Spleen (tissue), 11 donors: ENCODE measurements around the gene BANP. TPM values are rescaled to one million over a fixed set of nuclear protein-coding genes. Genes with fewer than 3 reads are reported as not detected.

Source experiments
- DNase-seq: peaks from one replicate; pipeline ENCODE4 v3.0.0-alpha.2; 2020
- H3K27ac ChIP-seq, 8 donors: fragments of 200-600 bp; sonication (generic) in 7 of 8; 1 replicate in 4 of 8; 2 replicates in 4 of 8; pipeline versions ENCODE4 v1.5.0 to v1.8.0; 2016 to 2021; ENCODE audit warnings: inconsistent platforms in 4 of 8, mild to moderate bottlenecking in 4 of 8, moderate library complexity in 1 of 8
- H3K27me3 ChIP-seq, 7 donors: fragments of 200-600 bp; sonication (generic) in 6 of 7; replicated peaks in 1 of 7; 1 replicate in 4 of 7; 2 replicates in 3 of 7; pipeline versions ENCODE4 v1.5.0 to v1.8.0; 2016 to 2021; ENCODE audit warnings: inconsistent platforms in 3 of 7, mild to moderate bottlenecking in 1 of 7
- H3K36me3 ChIP-seq, 6 donors: fragments of 200-600 bp; sonication (generic) in 5 of 6; 1 replicate in 4 of 6; 2 replicates in 2 of 6; pipeline versions ENCODE4 v1.5.0 to v1.8.0; 2016 to 2021; ENCODE audit warnings: inconsistent platforms in 2 of 6
- H3K4me1 ChIP-seq, 6 donors: fragments of 200-600 bp; sonication (generic) in 5 of 6; 1 replicate in 3 of 6; 2 replicates in 3 of 6; pipeline versions ENCODE4 v1.5.0 to v1.8.0; 2016 to 2021; ENCODE audit warnings: inconsistent platforms in 3 of 6
- H3K4me3 ChIP-seq, 8 donors: fragments of 200-600 bp; sonication (generic) in 7 of 8; 1 replicate in 4 of 8; 2 replicates in 4 of 8; pipeline versions ENCODE4 v1.5.0 to v1.8.0; 2016 to 2021; ENCODE audit warnings: inconsistent platforms in 4 of 8, mild to moderate bottlenecking in 4 of 8, moderate library complexity in 2 of 8
- H3K9me3 ChIP-seq, 8 donors: fragments of 200-600 bp; sonication (generic) in 7 of 8; 1 replicate in 4 of 8; 2 replicates in 4 of 8; pipeline versions ENCODE4 v1.5.0 to v1.8.0; 2016 to 2021; ENCODE audit warnings: inconsistent platforms in 4 of 8
- CTCF ChIP-seq, 11 experiments: fragments of 200-600 bp in 7 of 11; fragments of 450-650 bp in 4 of 11; sonication (generic) in 4 of 11; IDR thresholded peaks in 8 of 11; conservative IDR thresholded peaks in 3 of 11; 1 replicate in 7 of 11; 2 replicates in 4 of 11; pipeline versions ENCODE4 v1.4.0 to v1.8.0; 2016 to 2021; ENCODE audit warnings: antibody characterized with exemption in 11 of 11, inconsistent platforms in 4 of 11, mild to moderate bottlenecking in 1 of 11
- POLR2A ChIP-seq, 3 donors: fragments of 450-650 bp; IDR thresholded peaks; one replicate each; pipeline ENCODE4 v1.5.1; 2017; ENCODE audit warnings: antibody characterized with exemption in 3 of 3, mild to moderate bottlenecking in 1 of 3
- POLR2AphosphoS5 ChIP-seq, 3 donors: sonication (generic); formaldehyde crosslinking; IDR thresholded peaks; one replicate each; pipeline ENCODE4 v1.5.1; 2017; ENCODE audit warnings: antibody characterized with exemption in 3 of 3
- WGBS, 5 donors: extraction: QIAGEN DNeasy Blood & Tissue Kit in 3 of 5; methylation state at CpG; one replicate each; pipeline versions ENCODE4 v1.1.5 to v1.1.7; 2013 to 2018; 5-methylcytosine and 5-hydroxymethylcytosine counted together
- intact Hi-C: fragments of 100-400 bp; cut with DNase I; formaldehyde crosslinking; loops from one replicate; pipeline ENCODE4 v1.15.0; 2023; ENCODE audit warnings: low total_unique reads
- polyA plus RNA-seq, 3 donors: library from polyadenylated mRNA; stranded (reverse); fragments of 200-250 nt; gene quantifications; one replicate each; pipeline ENCODE4 v1.2.1, GENCODE V29; 2013
- total RNA-seq, 7 donors: library from RNA; depleted of rRNA in 3 of 7; stranded (reverse); fragments of >200 nt in 3 of 7; fragmentation: NEBNext Ultra II Directional in 4 of 7; extraction: Animal tissue kit (Norgen Biotek cat#: 25700) in 4 of 7; gene quantifications; one replicate each; pipeline versions ENCODE4 v1.1.0 to v1.2.1, GENCODE V29; 2016 to 2021
- donor health status: healthy with polysubstance abuse.
- donor health status: DM: no; HTN: no; CAD: no; lungs with moderate emphysema.
- donor health status: DM: no; HTN: no; CAD: no.
- donor health status: Bipolar disorder and iron deficiency.
- donor health status: healthy.
- donor health status: DM: no; HTN: no; CAD: no.
- donor health status: DM: yes; HTN: yes; CAD: no.

Gene BANP
- total and polyA plus RNA-seq, 10 donors: 15.9 to 57.1 (median 42.7) TPM

DNA sequence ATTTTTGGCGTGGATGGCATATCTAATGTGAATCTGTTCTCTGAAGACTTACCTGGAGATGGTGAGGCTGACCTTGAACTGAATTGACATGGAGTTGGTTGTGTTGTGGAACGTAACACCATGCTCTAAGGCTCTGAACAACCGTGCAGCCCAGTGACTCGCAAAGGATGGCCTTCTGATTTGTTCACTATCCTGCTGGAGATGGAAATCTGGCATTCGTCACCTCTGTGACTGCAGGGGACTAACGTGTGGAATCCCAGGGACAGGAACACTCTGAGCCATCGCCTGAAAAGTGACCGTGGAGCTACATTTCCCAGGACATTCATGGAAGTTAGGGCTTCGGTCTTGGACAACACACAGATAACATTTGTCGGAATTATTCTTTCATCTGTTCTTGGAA, 61.1 kb downstream of the BANP start:
- no peak overlapping the region for H3K4me3 ChIP-seq
- no peaks in the 10 kb centered on the region for H3K27me3 ChIP-seq
- no peak for DNase-seq
- intact Hi-C loops: no loop called here
- no peak for TF ChIP-seq CTCF (IDR thresholded peaks at IDR 0.05 in 8 of 11, conservative IDR thresholded peaks at IDR 0.05 in 3 of 11)
- no peak for TF ChIP-seq POLR2A (IDR thresholded peaks at IDR 0.05)
- no peak for TF ChIP-seq POLR2AphosphoS5 (IDR thresholded peaks at IDR 0.05)
- WGBS, 5 donors: 89 to 96% (median 95%) methylated on average over 10 of the region's 10 CpGs
- no peaks in the 10 kb centered on the region for H3K9me3 ChIP-seq
- H3K4me1 ChIP-seq: peaks cover 0 to 9% (median 0%) of the 10 kb centered on the region in 6 donors
- peaks cover 0 to 92% (median 24%) of the 10 kb centered on the region in 6 donors for H3K36me3 ChIP-seq
- no peak overlapping the region for H3K27ac ChIP-seq

DNA sequence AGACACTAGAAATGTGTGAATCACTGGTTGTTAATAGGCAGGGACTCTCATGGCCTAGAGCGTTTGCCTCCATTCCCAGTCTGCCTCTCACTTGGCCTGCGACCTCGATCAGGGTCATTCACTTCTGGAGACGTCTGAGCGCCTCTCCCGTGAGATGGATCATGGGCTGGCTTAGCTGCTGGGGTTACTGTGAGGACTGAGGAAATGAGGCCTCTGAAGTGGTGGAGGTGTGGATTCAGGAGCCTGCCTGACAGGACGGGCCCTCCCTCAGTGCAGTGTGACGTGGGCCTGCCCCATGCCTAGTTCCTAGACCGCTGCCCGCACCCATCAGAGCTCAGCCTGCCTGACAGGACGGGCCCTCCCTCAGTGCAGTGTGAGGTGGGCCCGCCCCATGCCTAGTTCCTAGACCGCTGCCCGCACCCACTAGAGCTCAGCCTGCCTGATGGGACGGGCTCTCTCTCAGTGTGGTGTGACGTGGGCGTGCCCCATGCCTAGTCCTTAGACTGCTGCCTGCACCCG, 61.9 kb downstream of the BANP start:
- TF ChIP-seq POLR2AphosphoS5 (IDR thresholded peaks at IDR 0.05) (peak in 1 of 3 donors; percentile 18), CTCF (IDR thresholded peaks at IDR 0.05 in 8 of 11, conservative IDR thresholded peaks at IDR 0.05 in 3 of 11) (no peak)

DNA sequence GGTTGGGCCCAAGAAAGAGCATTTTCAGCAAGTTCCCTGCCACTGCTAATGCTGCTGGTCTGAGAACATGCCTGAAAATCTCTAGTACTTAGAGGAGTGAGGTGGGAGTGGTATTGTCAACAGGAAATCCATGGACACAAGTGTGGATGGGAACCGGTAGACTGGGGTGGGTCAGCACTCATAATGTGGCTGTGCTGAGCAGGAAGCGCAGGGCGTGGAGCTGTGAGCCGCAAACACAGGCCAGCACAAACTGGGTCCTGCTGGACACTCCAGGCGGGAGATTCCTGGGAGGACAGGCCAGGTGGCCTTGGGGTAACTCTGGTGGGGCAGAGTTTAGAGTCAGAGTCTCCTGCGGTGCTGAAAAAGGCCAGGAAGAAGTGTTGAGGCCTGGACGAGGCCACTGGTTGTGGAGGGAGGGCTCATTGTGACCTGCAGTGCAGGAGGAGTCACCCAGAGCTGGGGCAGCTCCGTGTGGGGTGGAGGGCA, 62.6 kb downstream of the BANP start:
- peaks cover 0 to 6% (median 0%) of the 10 kb centered on the region in 6 donors for H3K4me1 ChIP-seq

More for the DNA sequence above, 61.9 kb downstream of the BANP start:
- H3K27ac ChIP-seq: no peak overlapping the region
- peaks cover 0 to 9% (median 0%) of the 10 kb centered on the region in 6 donors for H3K4me1 ChIP-seq
- no peaks in the 10 kb centered on the region for H3K9me3 ChIP-seq
- WGBS, 5 donors: 86 to 92% (median 91%) methylated on average over 14 to 18 of the region's 18 CpGs
- intact Hi-C loops: no loop called here
- no peak for DNase-seq
- no peaks in the 10 kb centered on the region for H3K27me3 ChIP-seq
- H3K4me3 ChIP-seq: no peak overlapping the region
- peaks cover 0 to 92% (median 17%) of the 10 kb centered on the region in 6 donors for H3K36me3 ChIP-seq

GRCh38 chr16:88014252-88014781, 63.1 kb downstream of the BANP start:
- Histone ChIP-seq H3K36me3 (peaks cover 0 to 92% (median 22%) of the 10 kb centered on the region in 6 donors), H3K4me3 (no peak overlapping the region), H3K27me3 (no peaks in the 10 kb centered on the region), H3K27ac (no peak overlapping the region), H3K4me1 (peaks cover 0 to 1% (median 0%) of the 10 kb centered on the region in 6 donors), H3K9me3 (no peaks in the 10 kb centered on the region)
- no peak for TF ChIP-seq POLR2AphosphoS5 (IDR thresholded peaks at IDR 0.05)
- TF ChIP-seq POLR2A (IDR thresholded peaks at IDR 0.05): no peak
- TF ChIP-seq CTCF (IDR thresholded peaks at IDR 0.05 in 8 of 11, conservative IDR thresholded peaks at IDR 0.05 in 3 of 11): no peak
- 85 to 94% (median 93%) methylated on average over 6 to 10 of the region's 10 CpGs for WGBS, 5 donors
- intact Hi-C loops: no loop called here
- DNase-seq: no peak

More for the DNA sequence above, 62.6 kb downstream of the BANP start:
- TF ChIP-seq POLR2A (IDR thresholded peaks at IDR 0.05): no peak
- no peaks in the 10 kb centered on the region for H3K27me3 ChIP-seq
- no peak overlapping the region for H3K4me3 ChIP-seq
- DNase-seq: no peak
- H3K27ac ChIP-seq: no peak overlapping the region
- whole genome bisulfite sequencing, 5 donors: 74 to 87% (median 84%) methylated on average over 8 of the region's 8 CpGs
- no peaks in the 10 kb centered on the region for H3K9me3 ChIP-seq
- peaks cover 0 to 92% (median 19%) of the 10 kb centered on the region in 6 donors for H3K36me3 ChIP-seq
- intact Hi-C loops: no loop called here
